Testis (tissue), 3 donors: ENCODE results near the gene CA10. TPM values are rescaled to one million over a fixed set of nuclear protein-coding genes. Genes with fewer than 3 reads are reported as not detected.

Source experiments
- DNase-seq: peaks from one replicate; pipeline ENCODE4 v3.0.0-alpha.2; 2019
- H3K27ac ChIP-seq, 2 donors: fragments of 200-600 bp; sonication (generic); one replicate each; pipeline ENCODE4 v1.5.1; 2019
- H3K27me3 ChIP-seq: fragments of 200-600 bp; sonication (generic); one replicate; pipeline ENCODE4 v1.5.1; 2019
- H3K36me3 ChIP-seq: fragments of 200-600 bp; sonication (generic); one replicate; pipeline ENCODE4 v1.5.1; 2017; ENCODE audit warnings: low read depth; ENCODE audit errors: missing control alignments
- H3K4me1 ChIP-seq: fragments of 200-600 bp; sonication (generic); one replicate; pipeline ENCODE4 v1.5.1; 2019
- H3K4me3 ChIP-seq, 2 donors: fragments of 200-600 bp; sonication (generic); one replicate each; pipeline ENCODE4 v1.5.1; 2017 to 2019
- H3K9me3 ChIP-seq: fragments of 200-600 bp; sonication (generic); one replicate; pipeline ENCODE4 v1.5.1; 2017
- CTCF ChIP-seq, 3 experiments: fragments of 450-650 bp in 2 of 3; fragments of 200-600 bp in 1 of 3; sonication (generic) in 1 of 3; IDR thresholded peaks; one replicate each; pipeline ENCODE4 v1.5.1; 2016 to 2019; ENCODE audit warnings: antibody characterized with exemption in 3 of 3, mild to moderate bottlenecking in 2 of 3, moderate library complexity in 1 of 3
- POLR2A ChIP-seq: fragments of 450-650 bp; IDR thresholded peaks from one replicate; pipeline ENCODE4 v1.6.1; 2017; ENCODE audit warnings: antibody characterized with exemption, mild to moderate bottlenecking, moderate library complexity
- WGBS, 2 donors: methylation state at CpG; one replicate each; pipeline ENCODE4 v1.1.5; 2018; 5-methylcytosine and 5-hydroxymethylcytosine counted together
- intact Hi-C: fragments of 100-400 bp; cut with DNase I; formaldehyde crosslinking; loops from one replicate; pipeline ENCODE4 v1.15.1; 2023; ENCODE audit warnings: low total_unique reads
- polyA plus RNA-seq: library from polyadenylated mRNA; stranded (reverse); fragments of 350-450 nt; fragmentation: Illumina TruSeq; extraction: RNeasy Lipid Tissue Mini Kit (QIAGEN cat#74804); gene quantifications from one replicate; pipeline ENCODE4 v1.2.3, GENCODE V29; 2014; ENCODE audit warnings: low read depth, low replicate concordance; ENCODE audit not compliant: insufficient read depth
- total RNA-seq, 2 donors: library from RNA; depleted of rRNA; stranded (reverse); fragments of >200 nt; gene quantifications; one replicate each; pipeline ENCODE4 v1.2.3, GENCODE V29; 2016

Gene CA10
- total and polyA plus RNA-seq, 3 donors from 2014 or later, result 5.0 to 30.7 (median 5.3) TPM

GRCh38 chr17:52181782-52182181 lies 23.3 kb upstream of the CA10 start:
- 14 to 20% methylated on average over 3 of the region's 3 CpGs for WGBS, 2 donors
- Histone ChIP-seq H3K27ac (no peak overlapping the region), H3K4me1 (no peaks in the 10 kb centered on the region), H3K4me3 (no peak overlapping the region), H3K36me3 (no peaks in the 10 kb centered on the region), H3K9me3 (no peaks in the 10 kb centered on the region), H3K27me3 (no peaks in the 10 kb centered on the region)
- no peak for DNase-seq
- TF ChIP-seq POLR2A (no peak), CTCF (IDR thresholded peaks at IDR 0.05) (no peak)
- intact Hi-C loops, result no loop called here

- intact Hi-C loops, result no loop called here
- no peaks in the 10 kb centered on the region for H3K4me1 ChIP-seq
- TF ChIP-seq CTCF (IDR thresholded peaks at IDR 0.05), result no peak
- no peak for TF ChIP-seq POLR2A
- no peaks in the 10 kb centered on the region for H3K36me3 ChIP-seq
- H3K27me3 ChIP-seq, result no peaks in the 10 kb centered on the region
- DNase-seq, result no peak
- no peaks in the 10 kb centered on the region for H3K9me3 ChIP-seq
- H3K27ac ChIP-seq, result no peak overlapping the region
- WGBS, 2 donors, result 43 to 61% methylated on average over 5 of the region's 5 CpGs
- H3K4me3 ChIP-seq, result no peak overlapping the region
Measured at GRCh38 chr17:52178012-52178411, 19.5 kb upstream of the CA10 start.

- TF ChIP-seq POLR2A (no peak), CTCF (IDR thresholded peaks at IDR 0.05) (peak in 2 of 3 experiments; percentile 32 to 42)
- Histone ChIP-seq H3K4me3 (no peak overlapping the region), H3K4me1 (no peaks in the 10 kb centered on the region), H3K9me3 (no peaks in the 10 kb centered on the region), H3K27ac (no peak overlapping the region), H3K27me3 (no peaks in the 10 kb centered on the region), H3K36me3 (no peaks in the 10 kb centered on the region)
- intact Hi-C loops, result no loop called here
- peak; percentile 57 for DNase-seq
- WGBS, 2 donors, result 59 to 61% methylated on average over 1 of the region's 1 CpG
Measured at GRCh38 chr17:52170963-52171572, 12.6 kb upstream of the CA10 start.

- DNase-seq, result no peak
- H3K27me3 ChIP-seq, result no peaks in the 10 kb centered on the region
- H3K4me1 ChIP-seq, result no peaks in the 10 kb centered on the region
- no peak overlapping the region for H3K4me3 ChIP-seq
- TF ChIP-seq POLR2A (no peak), CTCF (IDR thresholded peaks at IDR 0.05) (no peak)
- 7 to 11% methylated on average over 17 of the region's 17 CpGs for WGBS, 2 donors
- H3K27ac ChIP-seq, result no peak overlapping the region
- H3K36me3 ChIP-seq, result no peaks in the 10 kb centered on the region
- H3K9me3 ChIP-seq, result no peaks in the 10 kb centered on the region
- intact Hi-C loops, result no loop called here
Measured at GRCh38 chr17:52160136-52160567, 1.6 kb upstream of the CA10 start.
